Stimulated activated CD8-positive, alpha-beta memory T cell treated with anti-CD3 and anti-CD28 coated beads, Interleukin-4, amount 100 ng/mL, for 1 hour (primary cell): ENCODE data around the gene METRNL.
"Not testable (repeated sequence)": the region's sequence is repeated elsewhere in the genome, so short reads cannot be mapped to it uniquely, and the experiment has no call there.

Source experiments
- DNase-seq, 2 donors: peaks; one replicate each; pipeline ENCODE4 v3.0.0-alpha.2; 2020; ENCODE audit warnings: low read depth in 2 of 2, low spot score in 1 of 2

METRNL gene

GRCh38 chr17:83134456-83134855 is 55.0 kb downstream of the METRNL start:
- not testable (repeated sequence) for DNase-seq

- no peak for DNase-seq
Observed at GRCh38 chr17:83135692-83136091, 56.3 kb downstream of the METRNL start.

GRCh38 chr17:83136156-83136555 is 56.7 kb downstream of the METRNL start:
- no peak for DNase-seq

- no peak for DNase-seq
Observed at GRCh38 chr17:83136931-83137330, 57.5 kb downstream of the METRNL start.

GRCh38 chr17:83137523-83137922 is 58.1 kb downstream of the METRNL start:
- no peak for DNase-seq

- no peak for DNase-seq
Observed at GRCh38 chr17:83138820-83139219, 59.4 kb downstream of the METRNL start.

- DNase-seq, result not testable (repeated sequence)
Observed at GRCh38 chr17:83139541-83140248, 60.3 kb downstream of the METRNL start.

- DNase-seq, result not testable (repeated sequence)
Observed at GRCh38 chr17:83140249-83140566, 60.8 kb downstream of the METRNL start.

GRCh38 chr17:83142619-83143018 is 63.2 kb downstream of the METRNL start:
- DNase-seq, result no peak

- DNase-seq, result no peak
Observed at GRCh38 chr17:83143817-83144231, 64.4 kb downstream of the METRNL start.
